ENCODE measurements around the gene LCA5L. TPM values are rescaled to one million over a fixed set of nuclear protein-coding genes. Genes with fewer than 3 reads are reported as not detected.

The LCA5L gene
- total and polyA plus RNA-seq, 2 of the 13 experiments (the other 11 are each of a cell fraction or from before 2014, with no cell fraction given): 0.13 to 0.55 TPM

DNA sequence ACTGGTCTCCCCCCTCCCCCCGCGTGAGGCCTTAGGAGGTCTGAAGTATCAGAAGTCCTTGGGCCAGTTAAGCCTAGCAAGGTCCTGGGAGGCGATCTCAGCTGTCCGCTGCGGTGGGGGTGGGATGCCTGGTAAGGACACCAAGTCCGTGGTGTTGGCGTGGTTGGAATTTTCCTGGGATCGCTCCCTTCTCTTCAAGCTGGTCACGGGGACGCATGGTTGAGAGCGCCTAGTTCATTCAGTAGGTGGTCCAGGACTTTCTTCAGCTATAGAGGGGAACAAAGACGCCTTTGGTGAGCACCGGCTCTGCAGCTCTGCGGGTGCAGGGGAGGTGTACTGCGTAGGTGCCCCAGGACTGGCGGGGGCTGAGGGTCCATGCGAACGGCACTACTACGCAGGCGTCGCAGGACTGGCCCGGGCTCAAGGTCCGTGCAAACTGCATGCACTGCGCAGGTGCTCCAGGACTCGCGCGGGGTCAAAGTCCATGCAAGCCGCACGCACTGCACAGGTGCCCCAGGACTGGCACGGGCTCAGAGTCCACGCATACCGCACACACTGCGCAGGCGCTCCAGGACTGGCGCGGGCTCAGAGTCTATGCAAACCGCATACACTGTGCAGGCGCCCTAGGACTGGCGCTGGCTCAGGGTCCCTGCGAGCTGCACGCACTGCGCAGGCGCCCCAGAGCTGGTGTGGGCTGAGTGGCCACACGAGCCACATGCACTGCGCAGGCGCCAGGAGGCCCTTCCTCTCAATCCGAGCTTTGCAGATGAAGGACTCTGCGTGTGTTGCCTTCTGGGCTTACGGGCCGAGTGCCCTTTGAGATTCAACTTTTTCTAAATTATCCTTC is 60.1 kb downstream of the LCA5L start (continued):
- TF ChIP-seq KAT7 (CRISPR knock-in tag; IDR thresholded peaks at IDR 0.05; ENCODE audit: borderline replicate concordance) (0 out of 2 replicates have a peak, but pooled peaks have one; percentile 29), MXI1 (IDR thresholded peaks at IDR 0.05; ENCODE audit: borderline replicate concordance, low read depth, low read length) (no peak), KLF12 (CRISPR knock-in tag; IDR thresholded peaks at IDR 0.05; ENCODE audit: borderline replicate concordance) (no peak), PPARG (CRISPR knock-in tag; conservative IDR thresholded peaks at IDR 0.05) (no peak), ZNF234 (CRISPR knock-in tag; conservative IDR thresholded peaks at IDR 0.05) (no peak), BCLAF1 (IDR thresholded peaks at IDR 0.05) (no peak), JUNB (CRISPR knock-in tag; IDR thresholded peaks at IDR 0.05; ENCODE audit: borderline replicate concordance) (no peak), SMARCC2 (IDR thresholded peaks at IDR 0.05) (no peak), ZNF709 (CRISPR knock-in tag; IDR thresholded peaks at IDR 0.05) (peak; percentile 57; the same call in 1 of the 2 replicates), ZNF512B (CRISPR knock-in tag; IDR thresholded peaks at IDR 0.05; ENCODE audit: borderline replicate concordance) (no peak), NR2F1 (CRISPR knock-in tag; IDR thresholded peaks at IDR 0.05) (no peak; a peak in 1 of 4 replicates), ZNF335 (CRISPR knock-in tag; IDR thresholded peaks at IDR 0.05) (no peak), SP140L (CRISPR knock-in tag; IDR thresholded peaks at IDR 0.05; ENCODE audit: borderline replicate concordance) (no peak), CSRNP2 (CRISPR knock-in tag; conservative IDR thresholded peaks at IDR 0.05; ENCODE audit: low read depth) (no peak), DNMT3B (CRISPR knock-in tag; conservative IDR thresholded peaks at IDR 0.05) (no peak), ZKSCAN1 (IDR thresholded peaks at IDR 0.05; ENCODE audit: low read length) (no peak), CHCHD3 (CRISPR knock-in tag; IDR thresholded peaks at IDR 0.05) (no peak), ZNF121 (CRISPR knock-in tag; IDR thresholded peaks at IDR 0.05) (peak; percentile 73), CEBPG (CRISPR knock-in tag; IDR thresholded peaks at IDR 0.05) (no peak)
- TF ChIP-seq, protein P1, sequence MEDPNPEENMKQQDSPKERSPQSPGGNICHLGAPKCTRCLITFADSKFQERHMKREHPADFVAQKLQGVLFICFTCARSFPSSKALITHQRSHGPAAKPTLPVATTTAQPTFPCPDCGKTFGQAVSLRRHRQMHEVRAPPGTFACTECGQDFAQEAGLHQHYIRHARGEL (CRISPR knock-in tag; IDR thresholded peaks at IDR 0.05): no peak
- TF ChIP-seq, protein P2, sequence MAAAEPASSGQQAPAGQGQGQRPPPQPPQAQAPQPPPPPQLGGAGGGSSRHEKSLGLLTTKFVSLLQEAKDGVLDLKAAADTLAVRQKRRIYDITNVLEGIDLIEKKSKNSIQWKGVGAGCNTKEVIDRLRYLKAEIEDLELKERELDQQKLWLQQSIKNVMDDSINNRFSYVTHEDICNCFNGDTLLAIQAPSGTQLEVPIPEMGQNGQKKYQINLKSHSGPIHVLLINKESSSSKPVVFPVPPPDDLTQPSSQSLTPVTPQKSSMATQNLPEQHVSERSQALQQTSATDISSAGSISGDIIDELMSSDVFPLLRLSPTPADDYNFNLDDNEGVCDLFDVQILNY (CRISPR knock-in tag; conservative IDR thresholded peaks at IDR 0.05): no peak
